CD14-positive monocyte (primary cell): Measurements from ENCODE around the gene TP53I13. TPM values are rescaled to one million over a fixed set of nuclear protein-coding genes. Genes with fewer than 3 reads are reported as not detected.

Experiments
- DNase-seq, 3 donors: peaks; one replicate each; pipeline ENCODE4 v3.0.0-alpha.2; 2011 to 2022
- H2AFZ ChIP-seq: 2 replicates; pipeline ENCODE4 v1.6.0; 2012; ENCODE audit warnings: mild to moderate bottlenecking, low read depth, low read length, inconsistent platforms; ENCODE audit not compliant: insufficient read depth, poor library complexity, severe bottlenecking
- H3K27ac ChIP-seq, 2 donors: 1 replicate in 1 of 2; 2 replicates in 1 of 2; pipeline ENCODE4 v1.5.1; 2012 to 2013; ENCODE audit warnings: low read length in 2 of 2, control low read depth in 1 of 2, inconsistent platforms in 1 of 2, low read depth in 1 of 2, mild to moderate bottlenecking in 1 of 2
- H3K27me3 ChIP-seq, 2 donors: one replicate each; pipeline versions ENCODE4 v1.6.0 to v1.6.1; 2011 to 2013; ENCODE audit warnings: low read length in 2 of 2; ENCODE audit not compliant: control insufficient read depth in 2 of 2, insufficient read depth in 2 of 2
- H3K36me3 ChIP-seq, 2 donors: replicated peaks in 1 of 2; 1 replicate in 1 of 2; 2 replicates in 1 of 2; pipeline versions ENCODE4 v1.5.1 to v1.6.1; 2012 to 2013; ENCODE audit warnings: low read length in 2 of 2, control low read depth in 1 of 2, inconsistent platforms in 1 of 2, mild to moderate bottlenecking in 1 of 2; ENCODE audit not compliant: insufficient read depth in 2 of 2, control insufficient read depth in 1 of 2
- H3K4me1 ChIP-seq, 2 donors: 1 replicate in 1 of 2; 2 replicates in 1 of 2; pipeline versions ENCODE4 v1.5.1 to v1.6.1; 2012 to 2013; ENCODE audit warnings: low read length in 2 of 2, control low read depth in 1 of 2, inconsistent platforms in 1 of 2, mild to moderate bottlenecking in 1 of 2, moderate library complexity in 1 of 2; ENCODE audit not compliant: insufficient read depth in 2 of 2, control insufficient read depth in 1 of 2
- H3K4me2 ChIP-seq: replicated peaks from 2 replicates; pipeline ENCODE3; 2012; ENCODE audit warnings: low read length, moderate library complexity, mild to moderate bottlenecking; ENCODE audit not compliant: poor library complexity, severe bottlenecking; ENCODE audit errors: extremely low read depth
- H3K4me3 ChIP-seq, 3 experiments: fragments of 200-600 bp in 1 of 3; sonication (generic) in 1 of 3; replicated peaks in 1 of 3; 1 replicate in 2 of 3; 2 replicates in 1 of 3; pipeline ENCODE4 v1.5.1; 2011 to 2013; ENCODE audit warnings: low read length in 3 of 3, mild to moderate bottlenecking in 3 of 3, control low read depth in 2 of 3, low read depth in 2 of 3, inconsistent platforms in 1 of 3, moderate library complexity in 1 of 3
- H3K79me2 ChIP-seq: 2 replicates; pipeline ENCODE4 v1.6.0; 2012; ENCODE audit warnings: mild to moderate bottlenecking, control low read depth, inconsistent platforms, low read length, moderate library complexity; ENCODE audit not compliant: insufficient read depth
- H3K9ac ChIP-seq: 2 replicates; pipeline ENCODE4 v1.6.0; 2017; ENCODE audit warnings: low read length, mild to moderate bottlenecking; ENCODE audit not compliant: insufficient read depth, poor library complexity, severe bottlenecking
- H3K9me3 ChIP-seq, 2 donors: replicated peaks in 1 of 2; 1 replicate in 1 of 2; 2 replicates in 1 of 2; pipeline versions ENCODE4 v1.5.1 to v1.6.1; 2012 to 2013; ENCODE audit warnings: low read length in 2 of 2, control low read depth in 1 of 2; ENCODE audit not compliant: control insufficient read depth in 1 of 2, insufficient read depth in 1 of 2
- H4K20me1 ChIP-seq: 2 replicates; pipeline ENCODE4 v1.6.0; 2012; ENCODE audit warnings: mild to moderate bottlenecking, low read length, control low read depth, moderate library complexity; ENCODE audit not compliant: insufficient read depth
- H3K27ac Mint-ChIP-seq, 7 donors: one replicate each; pipeline ENCODE4 v1.8.0; 2020; ENCODE audit warnings: mild to moderate bottlenecking in 7 of 7, mixed read lengths in 7 of 7, moderate library complexity in 6 of 7, inconsistent platforms in 2 of 7
- H3K27me3 Mint-ChIP-seq, 3 donors: one replicate each; pipeline ENCODE4 v1.8.0; 2021 to 2022; ENCODE audit warnings: low read depth in 3 of 3, mild to moderate bottlenecking in 3 of 3, mixed read lengths in 3 of 3, moderate library complexity in 3 of 3, inconsistent platforms in 1 of 3
- H3K36me3 Mint-ChIP-seq, 2 donors: one replicate each; pipeline ENCODE4 v1.8.0; 2020; ENCODE audit warnings: mixed read lengths in 2 of 2, inconsistent platforms in 1 of 2, mild to moderate bottlenecking in 1 of 2
- H3K4me1 Mint-ChIP-seq: one replicate; pipeline ENCODE4 v1.8.0; 2020; ENCODE audit warnings: mild to moderate bottlenecking, mixed read lengths
- H3K4me3 Mint-ChIP-seq, 2 donors: one replicate each; pipeline ENCODE4 v1.8.0; 2020; ENCODE audit warnings: mild to moderate bottlenecking in 2 of 2, mixed read lengths in 2 of 2, moderate library complexity in 1 of 2
- H3K9me3 Mint-ChIP-seq, 7 donors: one replicate each; pipeline ENCODE4 v1.8.0; 2020 to 2022; ENCODE audit warnings: mixed read lengths in 7 of 7, mild to moderate bottlenecking in 6 of 7, moderate library complexity in 6 of 7, inconsistent platforms in 2 of 7
- WGBS: methylation state at CpG from one replicate; pipeline ENCODE4 v1.1.5; 2013; ENCODE audit warnings: missing lambda C conversion rate; ENCODE audit not compliant: insufficient coverage; 5-methylcytosine and 5-hydroxymethylcytosine counted together
- intact Hi-C, 2 donors: fragments of 100-400 bp; cut with micrococcal nuclease; formaldehyde crosslinking; loops; one replicate each; pipeline versions ENCODE4 v1.15.0 to v1.15.1; 2023
- polyA plus RNA-seq, 3 donors: library from polyadenylated mRNA; depleted of rRNA in 1 of 3; unstranded in 2 of 3; stranded (reverse) in 1 of 3; fragments of 300-500 nt in 2 of 3; fragments of >200 nt in 1 of 3; fragmentation: Illumina TruSeq in 2 of 3; gene quantifications; 1 replicate in 2 of 3; 2 replicates in 1 of 3; pipeline ENCODE4 v1.2.3, GENCODE V29; 2012 to 2021
- TF ChIP-seq, protein P1 (sequence below): fragments of 200-600 bp; IDR thresholded peaks from one replicate; pipeline ENCODE4 v1.8.0; 2022; ENCODE audit warnings: antibody characterized with exemption, mild to moderate bottlenecking

TP53I13 gene
- polyA plus RNA-seq, 3 donors = 9.4 to 58.6 (median 14.4) TPM

GRCh38 chr17:29603109-29603674, 34.7 kb downstream of the TP53I13 start:
- no peaks in the 10 kb centered on the region for H3K79me2 ChIP-seq
- no peaks in the 10 kb centered on the region for H4K20me1 ChIP-seq
- H3K9ac ChIP-seq = no peak overlapping the region
- intact Hi-C loops = no loop called here
- no peaks in the 10 kb centered on the region for H3K27me3 ChIP-seq
- no peak overlapping the region for H3K4me2 ChIP-seq
- Mint-ChIP-seq H3K36me3 (no peaks in the 10 kb centered on the region), H3K4me1 (no peaks in the 10 kb centered on the region), H3K4me3 (no peak overlapping the region), H3K27ac (no peak overlapping the region), H3K27me3 (peaks cover 3 to 10% (median 7%) of the 10 kb centered on the region in 3 donors), H3K9me3 (no peaks in the 10 kb centered on the region)
- no peak overlapping the region for H2AFZ ChIP-seq
- no peak overlapping the region for H3K27ac ChIP-seq
- no peak for DNase-seq
- H3K4me3 ChIP-seq = no peak overlapping the region
- H3K9me3 ChIP-seq = no peaks in the 10 kb centered on the region
- no peaks in the 10 kb centered on the region for H3K36me3 ChIP-seq
- WGBS = 94% methylated on average over 2 of the region's 6 CpGs
- H3K4me1 ChIP-seq = no peaks in the 10 kb centered on the region
- TF ChIP-seq, protein P1, sequence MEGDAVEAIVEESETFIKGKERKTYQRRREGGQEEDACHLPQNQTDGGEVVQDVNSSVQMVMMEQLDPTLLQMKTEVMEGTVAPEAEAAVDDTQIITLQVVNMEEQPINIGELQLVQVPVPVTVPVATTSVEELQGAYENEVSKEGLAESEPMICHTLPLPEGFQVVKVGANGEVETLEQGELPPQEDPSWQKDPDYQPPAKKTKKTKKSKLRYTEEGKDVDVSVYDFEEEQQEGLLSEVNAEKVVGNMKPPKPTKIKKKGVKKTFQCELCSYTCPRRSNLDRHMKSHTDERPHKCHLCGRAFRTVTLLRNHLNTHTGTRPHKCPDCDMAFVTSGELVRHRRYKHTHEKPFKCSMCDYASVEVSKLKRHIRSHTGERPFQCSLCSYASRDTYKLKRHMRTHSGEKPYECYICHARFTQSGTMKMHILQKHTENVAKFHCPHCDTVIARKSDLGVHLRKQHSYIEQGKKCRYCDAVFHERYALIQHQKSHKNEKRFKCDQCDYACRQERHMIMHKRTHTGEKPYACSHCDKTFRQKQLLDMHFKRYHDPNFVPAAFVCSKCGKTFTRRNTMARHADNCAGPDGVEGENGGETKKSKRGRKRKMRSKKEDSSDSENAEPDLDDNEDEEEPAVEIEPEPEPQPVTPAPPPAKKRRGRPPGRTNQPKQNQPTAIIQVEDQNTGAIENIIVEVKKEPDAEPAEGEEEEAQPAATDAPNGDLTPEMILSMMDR = no peak

DNA sequence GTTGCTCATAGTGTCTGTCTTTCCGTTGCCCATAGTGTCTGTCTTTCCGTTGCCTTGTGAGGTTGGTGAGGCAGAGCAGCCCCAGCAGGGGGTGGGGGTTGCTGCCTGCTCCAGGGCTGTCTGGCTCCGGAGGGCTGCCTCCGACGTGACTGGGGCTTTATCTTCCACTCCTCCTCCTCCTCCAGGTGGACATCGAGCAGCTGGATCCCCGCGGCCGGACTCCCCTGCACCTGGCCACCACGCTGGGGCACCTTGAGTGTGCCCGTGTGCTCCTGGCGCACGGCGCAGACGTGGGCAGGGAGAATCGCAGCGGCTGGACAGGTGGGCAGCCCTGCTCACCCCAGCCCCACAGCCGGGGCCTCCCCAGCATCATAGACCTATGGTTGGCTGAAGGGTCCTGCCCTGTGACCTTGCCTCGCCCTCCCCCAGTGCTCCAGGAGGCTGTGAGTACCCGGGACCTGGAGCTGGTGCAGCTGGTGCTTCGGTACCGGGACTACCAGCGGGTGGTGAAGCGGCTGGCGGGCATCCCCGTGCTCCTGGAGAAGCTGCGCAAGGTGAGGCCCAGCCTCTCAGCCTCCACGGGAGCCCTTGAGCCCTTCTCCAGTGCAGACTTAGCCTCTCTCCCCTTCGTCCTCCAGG, 39.2 kb downstream of the TP53I13 start:
- H3K4me3 Mint-ChIP-seq = no peak overlapping the region
- no peaks in the 10 kb centered on the region for H3K4me1 Mint-ChIP-seq
- Histone ChIP-seq H3K36me3 (no peaks in the 10 kb centered on the region), H3K4me2 (no peak overlapping the region), H3K4me3 (no peak overlapping the region), H2AFZ (no peak overlapping the region), H3K9ac (no peak overlapping the region), H3K9me3 (no peaks in the 10 kb centered on the region), H3K27me3 (peaks cover 0 to 6% of the 10 kb centered on the region in 2 donors), H4K20me1 (no peaks in the 10 kb centered on the region), H3K27ac (no peak overlapping the region), H3K4me1 (peaks cover 0 to 2% of the 10 kb centered on the region in 2 donors), H3K79me2 (no peaks in the 10 kb centered on the region)
- intact Hi-C loops = no loop called here
- H3K27me3 Mint-ChIP-seq = peaks cover 5 to 8% (median 7%) of the 10 kb centered on the region in 3 donors
- TF ChIP-seq, protein P1 = no peak
- no peak for DNase-seq
- H3K27ac Mint-ChIP-seq = no peak overlapping the region
- whole genome bisulfite sequencing = 98% methylated on average over 23 of the region's 29 CpGs
- no peaks in the 10 kb centered on the region for H3K36me3 Mint-ChIP-seq
- H3K9me3 Mint-ChIP-seq = no peaks in the 10 kb centered on the region
